Measurements from ENCODE around the gene PXT1.
A peak's percentile ranks its signal among the peaks of the same experiment; 100 is the strongest.
"Not testable (repeated sequence)": the region's sequence is repeated elsewhere in the genome, so short reads cannot be mapped to it uniquely, and the experiment has no call there.

PXT1 gene

DNA sequence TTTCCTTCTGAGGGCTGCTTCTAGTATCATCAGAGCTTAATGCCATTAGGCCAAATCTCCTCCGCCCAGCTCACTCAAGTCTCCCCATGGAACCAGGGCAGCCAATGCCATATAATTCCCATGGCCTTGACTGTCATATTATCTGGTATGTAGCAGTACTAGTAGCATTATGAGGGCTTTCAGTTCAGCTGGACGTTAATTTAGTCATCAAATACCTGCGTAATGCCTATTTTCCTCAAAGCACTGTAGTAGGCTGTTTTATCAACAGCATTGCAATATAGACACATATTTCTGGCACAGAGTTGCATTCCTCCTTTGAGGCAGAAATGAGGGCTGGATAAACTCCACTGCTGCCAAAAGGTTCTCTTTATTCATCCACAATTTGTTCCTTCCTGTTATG lies 1.8 kb upstream of the PXT1 start:
- no peak for FAIRE-seq
- DNase-seq (ENCODE audit: low spot score), result no peak

DNA sequence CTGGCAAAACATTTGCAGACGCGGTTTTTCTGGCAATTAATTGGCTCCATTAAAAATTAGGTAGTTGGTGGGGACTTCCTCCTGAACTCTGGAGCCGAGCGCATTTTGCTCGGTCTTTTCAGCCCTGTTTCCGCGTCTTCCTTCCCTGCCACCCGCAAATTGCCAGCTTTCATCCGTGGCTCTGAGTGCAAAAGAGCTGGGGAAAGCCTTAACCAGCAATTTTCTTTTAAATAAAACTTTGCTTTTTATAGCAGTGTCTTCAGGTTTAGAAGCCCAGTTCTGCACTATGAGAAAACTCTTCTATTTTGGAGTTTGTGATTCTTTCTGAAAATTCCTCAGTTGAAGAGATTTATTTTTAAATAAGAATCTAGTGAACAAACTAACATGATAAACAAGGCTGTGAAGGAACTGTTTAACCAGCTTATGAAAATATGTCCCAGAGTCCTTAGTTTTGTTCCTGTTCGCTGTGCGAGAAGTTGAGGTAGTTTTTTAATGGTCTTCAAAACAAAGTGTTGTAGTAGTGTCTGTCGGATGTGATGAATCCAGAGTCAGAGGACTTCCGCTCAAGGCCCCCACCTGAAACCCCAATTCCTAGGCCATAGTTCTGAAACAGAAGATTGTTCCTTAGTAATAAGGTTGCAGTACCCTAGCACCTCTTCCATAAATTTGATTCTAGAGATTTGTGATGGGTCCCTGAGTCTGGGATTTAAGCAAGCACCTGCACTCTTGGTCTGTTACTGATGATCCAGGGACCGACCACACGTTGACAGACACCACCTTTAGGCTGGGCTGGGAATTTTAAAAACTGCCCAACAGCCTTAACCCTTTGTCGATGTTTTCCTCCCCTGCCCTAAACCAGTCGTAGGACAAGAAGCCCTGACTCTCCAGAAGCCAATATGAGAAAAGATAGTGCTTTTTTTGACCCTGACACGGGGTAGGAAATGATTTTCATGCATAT lies 1.1 kb upstream of the PXT1 start:
- FAIRE-seq (no peak), DNase-seq (ENCODE audit: low spot score) (peak; percentile 65)

DNA sequence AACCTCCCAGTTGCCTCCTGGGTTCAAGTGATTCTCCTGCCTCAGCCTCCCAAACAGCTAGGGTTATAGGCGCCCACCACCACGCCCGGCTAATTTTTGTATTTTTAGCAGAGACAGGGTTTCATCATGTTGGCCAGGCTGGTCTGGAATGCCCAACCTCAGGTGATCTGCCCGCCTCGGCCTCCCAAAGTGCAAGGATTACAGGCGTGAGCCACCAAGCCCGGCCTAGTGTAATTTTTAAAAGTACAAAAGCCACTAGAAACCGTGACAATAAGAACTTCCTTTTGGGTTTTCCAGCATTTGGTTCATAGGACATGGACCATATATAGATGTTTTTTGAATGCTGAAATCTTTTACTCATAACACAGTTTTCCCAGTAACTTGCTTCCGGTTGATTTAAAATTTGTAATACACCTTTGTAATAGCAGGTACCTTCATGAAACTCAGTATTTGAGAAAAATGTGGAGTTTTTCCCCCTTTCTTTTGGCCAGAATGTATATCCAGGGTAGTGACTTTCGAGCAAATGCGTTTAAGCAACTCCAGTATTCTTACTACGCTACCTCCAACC lies 467 bp downstream of the PXT1 start:
- no peak for DNase-seq (ENCODE audit: low spot score)
- FAIRE-seq, result no peak

DNA sequence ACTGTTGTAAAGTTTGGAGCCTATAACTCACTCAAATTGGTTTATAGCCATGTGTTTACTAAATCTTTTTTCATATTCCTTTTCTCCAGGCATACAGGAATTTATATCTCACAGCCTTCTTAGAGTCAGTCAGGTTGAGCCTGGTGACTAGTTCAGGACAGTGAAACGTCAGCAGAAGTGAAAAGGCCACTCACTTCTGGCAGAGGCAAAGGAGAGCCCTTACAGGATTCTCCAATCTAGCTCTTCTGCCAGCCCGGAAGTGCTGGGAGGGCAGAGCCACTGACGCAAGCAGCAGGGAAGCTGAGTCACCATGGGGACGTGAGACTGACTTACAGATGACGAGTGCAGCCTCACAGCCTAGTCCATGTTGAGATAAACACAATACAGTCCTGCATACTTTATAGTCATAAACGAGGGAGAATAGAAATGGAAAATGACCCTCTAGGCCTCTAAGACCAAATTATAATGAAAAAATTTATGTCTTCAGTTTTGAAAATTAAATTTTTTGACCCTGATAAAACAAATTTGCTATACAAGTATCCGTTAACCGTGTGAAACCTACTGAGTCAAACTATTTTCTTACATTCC lies 1.3 kb downstream of the PXT1 start:
- DNase-seq (ENCODE audit: low spot score) (peak; percentile 96), FAIRE-seq (peak; percentile 74)

DNA sequence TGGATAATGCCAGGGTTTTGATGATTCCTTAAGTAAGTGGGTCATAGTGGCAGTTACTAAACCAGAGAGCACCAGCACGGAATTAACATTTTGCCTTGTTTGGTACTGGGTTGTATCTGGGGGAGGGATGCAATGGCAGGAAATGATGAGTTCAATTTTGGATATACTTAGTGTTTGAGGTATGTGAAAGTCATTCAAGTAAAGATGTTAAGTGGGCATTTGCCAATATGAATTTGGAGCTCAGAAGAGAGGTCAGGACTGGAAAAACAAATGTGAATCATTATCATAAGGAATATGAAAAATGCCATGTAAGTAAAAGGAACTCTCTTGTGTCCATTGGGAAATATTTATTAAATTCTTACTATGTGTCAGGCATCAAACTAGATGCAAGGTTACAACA lies 6.2 kb downstream of the PXT1 start:
- FAIRE-seq, result no peak

DNA sequence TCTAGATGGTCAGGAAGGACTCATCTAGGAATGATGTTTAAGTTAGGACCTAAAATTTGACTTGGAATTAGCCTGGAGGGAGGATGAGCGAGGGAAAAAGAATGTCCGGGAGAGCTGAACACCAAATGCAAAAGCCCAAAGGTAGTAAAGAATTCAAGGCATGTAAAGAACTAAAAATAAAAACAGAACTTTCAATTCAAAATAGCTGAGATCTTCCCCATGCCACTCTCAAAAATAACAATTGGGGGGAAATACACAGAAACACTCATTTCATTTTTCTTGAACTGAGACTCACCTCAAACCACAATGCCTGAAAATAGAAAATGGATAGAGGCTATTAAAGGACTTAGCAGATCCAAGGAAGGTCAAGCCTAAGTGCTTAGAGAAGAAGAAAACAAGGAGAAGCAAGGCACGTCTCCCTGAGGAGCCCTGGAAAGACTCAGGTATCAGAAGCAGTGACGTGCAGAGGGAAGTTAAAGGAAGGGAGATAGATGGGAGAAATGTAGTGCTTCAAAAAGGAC lies 10.4 kb downstream of the PXT1 start:
- DNase-seq (ENCODE audit: low spot score), result no peak

More for the DNA sequence above, 6.2 kb downstream of the PXT1 start:
- DNase-seq (ENCODE audit: low spot score), result no peak

DNA sequence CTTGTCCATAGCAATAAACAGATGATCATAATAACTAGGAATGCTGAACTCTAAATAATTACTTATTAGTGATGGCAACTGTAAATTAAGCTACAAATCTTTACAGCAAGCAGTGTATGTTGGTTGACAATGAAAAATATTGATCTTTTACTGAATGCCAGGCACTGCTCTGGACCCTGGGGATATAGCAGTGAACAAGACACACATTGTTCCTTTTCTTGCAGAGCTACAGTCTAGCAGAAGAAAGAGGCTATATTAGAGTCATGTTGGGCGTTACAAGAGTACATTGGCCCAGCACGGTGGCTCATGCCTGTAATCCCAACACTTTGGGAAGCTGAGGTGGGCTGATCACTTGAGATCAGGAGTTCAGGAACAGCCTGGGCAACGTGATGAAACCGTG lies 11.5 kb downstream of the PXT1 start:
- no peak for DNase-seq (ENCODE audit: low spot score)
- FAIRE-seq, result no peak

More for the DNA sequence above, 10.4 kb downstream of the PXT1 start:
- no peak for FAIRE-seq

DNA sequence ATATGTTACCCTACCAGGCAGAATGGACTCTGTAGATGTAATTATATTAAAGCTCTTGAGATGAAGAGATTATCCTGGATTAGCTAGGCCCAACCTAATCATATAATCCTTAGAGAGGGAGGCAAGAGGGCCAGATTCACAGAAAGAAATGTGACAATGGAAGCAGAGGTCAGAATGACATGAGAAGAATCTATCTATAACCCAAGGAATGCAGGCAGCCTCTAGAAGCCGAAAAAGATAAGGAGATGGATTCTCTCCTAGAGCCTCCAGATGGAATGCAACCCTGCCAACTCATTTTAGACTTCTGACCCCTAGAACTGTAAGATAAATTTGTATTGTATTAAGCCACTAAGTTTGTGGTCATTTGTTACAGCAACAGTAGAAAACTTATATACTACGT lies 12.3 kb downstream of the PXT1 start:
- FAIRE-seq, result no peak

DNA sequence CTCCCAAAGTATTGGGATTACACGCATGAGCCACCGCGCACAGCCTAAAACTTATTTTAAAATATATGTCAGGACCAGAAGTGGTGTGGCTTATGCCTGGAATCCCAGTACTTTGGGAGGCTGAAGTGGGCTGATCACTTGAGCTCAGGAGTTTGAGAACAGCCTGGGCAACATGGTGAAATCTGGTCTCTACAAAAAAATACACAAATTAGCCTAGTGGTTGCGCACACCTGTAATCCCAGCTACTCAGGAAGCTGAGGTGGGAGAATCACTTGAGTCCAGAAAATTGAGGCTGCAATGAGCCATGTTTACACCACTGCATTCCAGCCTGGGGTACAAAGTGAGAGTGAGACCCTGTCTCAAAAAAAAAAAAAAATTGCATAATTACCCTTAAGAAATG lies 13.7 kb downstream of the PXT1 start:
- DNase-seq (ENCODE audit: low spot score) (no peak), FAIRE-seq (no peak)

More for the DNA sequence above, 12.3 kb downstream of the PXT1 start:
- DNase-seq (ENCODE audit: low spot score), result no peak

DNA sequence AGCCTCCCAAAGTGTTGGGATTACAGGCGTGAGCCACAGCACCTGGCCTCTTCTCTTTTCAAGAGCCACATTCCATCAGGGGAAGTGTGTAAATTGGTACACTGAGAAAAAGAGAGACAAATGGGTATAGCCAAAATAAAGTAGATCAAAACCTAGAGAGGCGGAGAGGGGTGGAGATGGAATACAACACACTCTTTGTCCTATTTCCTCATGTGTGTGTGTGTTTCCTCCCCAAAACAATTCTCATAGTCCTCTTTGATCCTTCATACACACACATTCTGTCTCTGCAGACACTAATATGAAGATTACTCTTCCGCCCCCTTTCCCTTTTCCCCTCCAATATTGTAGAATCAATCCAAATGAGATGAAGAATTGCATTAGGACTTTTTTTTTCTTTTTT lies 16.0 kb downstream of the PXT1 start:
- DNase-seq (ENCODE audit: low spot score) (no peak), FAIRE-seq (no peak)

DNA sequence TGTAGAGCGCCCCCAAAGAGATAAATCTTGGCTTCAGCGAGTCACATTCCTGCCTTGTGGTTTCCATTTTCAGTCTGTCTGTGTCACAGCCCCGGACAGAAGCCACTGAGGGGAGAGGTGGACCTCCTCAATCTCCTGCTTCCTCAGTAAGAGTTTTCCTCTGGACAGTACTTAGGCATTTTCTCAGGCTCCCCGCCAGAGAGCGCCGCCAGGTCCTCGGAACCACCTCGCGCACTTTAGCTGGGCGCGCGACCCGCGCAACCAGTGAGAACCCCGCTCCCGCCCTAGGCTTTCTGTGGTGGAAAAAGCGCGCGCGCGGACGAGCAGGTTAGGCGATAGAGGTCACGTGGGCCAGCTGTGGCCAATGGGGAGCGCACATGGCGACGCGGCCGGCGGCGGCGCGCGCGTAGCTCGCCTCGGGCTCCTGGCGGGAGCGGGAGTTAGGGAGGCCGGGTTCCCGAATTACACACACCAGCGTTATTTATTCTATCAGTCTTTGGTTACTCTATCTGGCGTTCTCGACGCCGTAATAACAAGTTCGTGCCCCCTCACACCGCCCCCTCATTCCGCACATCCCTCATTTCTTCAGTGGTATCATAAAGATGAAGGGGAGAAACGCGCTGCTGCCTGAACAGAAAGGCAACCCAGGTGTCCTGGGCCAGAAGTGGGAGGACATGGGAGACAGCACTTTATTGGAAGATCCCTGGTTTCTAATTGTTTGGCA lies 19.4 kb downstream of the PXT1 start:
- FAIRE-seq (peak; percentile 77), DNase-seq (ENCODE audit: low spot score) (peak; percentile 99)

DNA sequence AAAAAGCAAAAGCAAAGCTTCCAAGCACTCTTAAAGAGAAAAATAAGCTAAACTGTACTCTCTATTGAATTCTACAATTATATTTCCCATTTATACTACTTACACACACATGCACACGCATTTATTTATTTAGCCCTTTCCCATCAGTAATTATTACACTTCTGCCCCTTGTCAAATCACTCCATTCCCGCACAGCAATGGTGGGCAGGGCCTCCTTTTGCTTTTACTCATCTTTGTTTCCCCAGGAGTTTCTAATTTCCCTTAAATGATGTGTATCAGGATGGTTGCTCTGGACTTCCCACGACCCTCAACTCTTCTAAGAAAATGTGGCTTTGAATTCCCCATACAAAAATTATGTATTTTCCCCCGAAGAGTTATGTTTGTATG lies 19.9 kb downstream of the PXT1 start:
- DNase-seq (ENCODE audit: low spot score) (no peak), FAIRE-seq (no peak)

DNA sequence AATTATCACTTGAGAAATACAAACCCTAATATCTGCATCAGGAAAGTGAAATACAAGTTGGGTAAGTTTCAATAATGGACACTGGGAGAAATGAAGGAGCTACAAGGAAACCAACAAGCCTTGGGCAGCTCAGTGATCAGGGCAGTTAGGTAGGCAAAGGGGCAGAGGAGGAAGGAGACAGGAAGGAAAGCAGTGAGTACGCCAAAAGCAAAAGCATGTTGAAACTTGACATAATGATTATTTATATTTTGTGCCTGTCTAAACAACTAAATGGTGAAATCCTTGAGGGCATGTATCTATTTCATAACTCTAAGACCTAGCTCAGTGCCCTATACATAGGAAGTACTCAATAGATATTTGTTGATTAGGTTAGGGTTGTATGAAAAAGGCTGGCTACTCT lies 23.3 kb downstream of the PXT1 start:
- FAIRE-seq (no peak), DNase-seq (ENCODE audit: low spot score) (no peak)

DNA sequence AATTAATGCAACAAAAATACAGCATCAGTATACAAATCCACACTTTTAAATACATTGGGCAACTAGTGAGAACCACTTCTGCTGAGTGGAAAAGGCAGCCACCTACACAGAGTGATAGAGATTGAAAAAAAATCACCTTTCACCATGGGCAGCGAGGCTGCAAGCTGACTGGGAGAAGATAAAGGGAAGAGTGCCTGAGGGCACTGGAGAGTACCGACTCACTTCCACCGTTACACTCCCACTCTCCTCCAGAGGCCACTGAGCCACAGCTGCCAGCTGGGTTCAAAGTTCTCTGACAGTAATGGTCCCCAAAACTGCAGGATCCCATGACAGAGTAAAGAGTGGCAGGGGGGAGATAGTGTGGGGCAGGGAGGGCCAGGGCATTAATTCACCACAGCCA lies 24.1 kb downstream of the PXT1 start:
- FAIRE-seq (no peak), DNase-seq (ENCODE audit: low spot score) (no peak)

DNA sequence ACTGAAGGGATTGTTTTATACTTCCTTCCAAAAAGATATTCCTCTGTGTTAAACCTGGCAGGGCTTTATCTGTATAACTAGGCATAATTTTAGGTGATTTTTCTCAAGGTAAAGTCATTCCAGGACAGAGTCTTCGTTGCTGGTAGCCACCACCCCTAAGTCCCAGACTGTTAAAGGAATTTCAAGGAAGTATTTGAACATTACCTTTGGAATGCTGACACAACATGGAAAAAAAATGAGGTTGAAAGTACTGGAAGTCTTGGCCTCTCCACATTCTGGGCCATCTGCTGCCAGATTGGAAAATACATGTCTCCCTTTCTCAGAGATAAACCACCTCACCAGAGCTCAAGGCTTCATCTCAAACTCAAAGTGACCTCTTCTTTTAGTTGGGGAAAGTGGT lies 28.2 kb downstream of the PXT1 start:
- FAIRE-seq (no peak), DNase-seq (ENCODE audit: low spot score) (no peak)

DNA sequence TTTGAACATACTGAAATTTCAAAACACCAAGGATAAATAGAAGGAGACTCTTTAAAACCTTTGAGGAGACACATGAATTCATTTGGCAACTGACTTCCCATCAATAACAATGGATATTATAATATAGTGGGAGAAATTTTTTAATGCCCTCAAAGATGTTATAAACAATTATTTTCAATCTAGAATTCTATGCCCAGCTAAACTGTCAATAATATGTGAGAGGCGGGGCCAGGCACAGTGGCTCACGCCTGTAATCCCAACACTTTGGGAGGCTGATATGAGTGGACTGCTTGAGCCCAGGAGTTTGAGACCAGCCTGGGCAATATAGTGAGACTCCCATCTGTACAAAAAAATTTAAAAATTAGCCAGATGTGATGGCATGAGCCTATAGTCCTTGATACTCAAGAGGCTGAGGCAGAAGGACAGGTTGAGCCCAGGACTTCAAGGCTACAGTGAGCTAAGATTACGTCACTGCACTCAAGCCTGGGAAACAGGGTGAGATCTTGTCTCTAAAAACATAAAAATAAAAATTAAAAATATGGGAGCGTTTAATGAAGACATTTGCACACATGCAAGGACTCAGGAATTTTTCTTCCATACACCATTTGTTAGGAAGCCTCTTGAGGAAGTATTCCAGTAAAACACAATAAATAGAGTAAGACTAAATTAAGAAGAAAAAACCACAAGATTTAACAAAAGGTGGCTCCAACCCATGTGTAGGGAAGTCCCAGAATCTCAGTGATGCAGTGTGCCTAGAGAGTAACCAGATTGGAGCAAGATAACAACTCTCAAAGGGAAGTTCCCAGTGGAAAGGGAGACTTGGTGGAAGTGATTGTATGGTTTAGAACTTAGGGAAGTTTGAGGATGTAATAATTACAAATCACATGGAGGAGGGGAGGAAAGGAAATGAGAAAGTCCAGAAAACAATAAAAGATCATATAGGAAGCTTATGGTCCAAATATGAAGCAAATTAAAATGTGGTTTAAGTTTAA lies 28.9 kb downstream of the PXT1 start:
- DNase-seq (ENCODE audit: low spot score) (no peak), FAIRE-seq (no peak)

DNA sequence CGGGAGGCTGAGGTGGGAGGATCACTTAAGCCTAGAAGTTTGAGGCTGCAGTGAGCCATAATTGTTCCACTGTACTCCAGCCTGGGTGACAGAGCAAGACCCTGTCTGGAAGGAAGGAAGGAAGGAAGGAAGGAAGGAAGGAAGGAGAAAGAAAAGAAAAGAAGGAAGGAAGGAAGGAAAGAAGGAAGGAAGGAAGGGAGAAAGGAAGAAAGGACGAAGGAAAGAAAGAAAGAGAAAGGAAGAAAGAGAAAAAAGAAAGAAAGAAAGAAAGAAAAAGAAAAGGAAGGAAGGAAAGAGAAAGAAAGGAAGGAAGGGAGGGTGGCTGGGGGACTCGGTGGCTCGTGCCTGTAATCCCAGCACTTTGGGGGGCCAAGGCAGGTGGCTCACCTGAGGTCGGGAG lies 32.9 kb downstream of the PXT1 start:
- not testable (repeated sequence) for FAIRE-seq; DNase-seq (ENCODE audit: low spot score)

DNA sequence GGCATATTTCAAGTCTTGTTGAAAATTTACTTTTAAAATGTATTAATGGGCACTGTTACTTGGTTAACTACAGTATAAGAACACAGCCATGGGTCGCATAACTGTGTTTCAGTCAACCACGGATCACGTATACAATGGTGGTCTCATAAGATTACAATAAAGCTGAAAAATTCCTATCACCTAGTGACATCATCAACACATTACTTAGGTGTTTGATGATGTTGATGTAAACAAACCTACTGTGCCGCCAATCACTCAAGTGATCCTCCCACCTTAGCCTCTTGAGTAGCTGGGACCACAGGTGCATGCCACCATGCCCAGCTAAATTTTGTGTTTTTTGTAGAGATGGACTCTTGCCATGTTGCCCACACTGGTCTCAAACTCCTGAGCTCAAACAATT lies 38.5 kb downstream of the PXT1 start:
- no peak for DNase-seq (ENCODE audit: low spot score)

DNA sequence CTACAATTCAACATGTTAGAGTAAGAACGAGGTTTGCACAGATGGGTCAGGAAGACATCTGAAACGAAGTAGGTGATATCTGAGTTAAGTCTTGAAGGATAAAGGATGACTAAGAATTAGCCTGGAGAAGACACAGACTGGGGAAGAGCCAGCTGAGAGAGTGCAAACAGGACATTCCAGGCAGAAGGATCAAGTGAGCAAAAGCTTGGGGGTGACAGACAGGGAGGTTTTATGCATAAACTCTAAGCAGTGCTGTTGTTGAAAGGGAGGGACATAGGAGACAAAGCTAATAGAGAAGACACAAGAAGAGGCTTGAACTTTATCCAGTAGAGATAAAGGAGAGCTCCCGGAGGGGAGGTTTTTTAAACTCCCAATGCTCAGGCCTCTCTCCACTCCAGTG lies 40.2 kb downstream of the PXT1 start:
- DNase-seq (ENCODE audit: low spot score) (no peak), FAIRE-seq (no peak)

More for the DNA sequence above, 38.5 kb downstream of the PXT1 start:
- no peak for FAIRE-seq

DNA sequence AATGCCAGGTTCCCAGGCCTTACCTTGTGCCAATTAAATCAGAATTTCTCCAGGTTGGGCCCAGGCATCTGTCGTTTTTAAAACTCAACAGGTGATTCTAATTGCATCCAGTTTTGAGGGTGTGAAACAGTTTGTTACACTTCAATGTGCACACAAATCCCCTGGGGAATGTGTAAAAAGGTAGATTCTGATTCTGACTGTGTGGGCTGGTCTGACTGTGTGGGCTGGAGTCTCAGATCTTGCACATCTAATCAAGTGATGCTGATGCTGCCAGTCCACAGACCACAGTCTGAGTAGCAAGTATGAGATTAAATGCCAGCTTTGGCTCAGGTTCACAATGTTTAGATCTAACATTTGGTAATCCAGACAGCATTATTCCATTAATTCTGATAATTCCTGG lies 42.7 kb downstream of the PXT1 start:
- DNase-seq (ENCODE audit: low spot score), result no peak
- FAIRE-seq, result no peak

Data from urothelium cell line (cell line).